GM18508 (cell line): Measurements from ENCODE around the gene ECHDC1.
"Not testable (repeated sequence)": the region's sequence is repeated elsewhere in the genome, so short reads cannot be mapped to it uniquely, and the experiment has no call there.

ENCODE experiments used
- ATAC-seq: cut with Tn5 transposase; IDR thresholded peaks from one replicate; pipeline ENCODE4 v1.9.1; 2021; ENCODE audit warnings: moderate number of reproducible peaks; ENCODE audit not compliant: insufficient read depth, unreplicated experiment

Gene ECHDC1

DNA sequence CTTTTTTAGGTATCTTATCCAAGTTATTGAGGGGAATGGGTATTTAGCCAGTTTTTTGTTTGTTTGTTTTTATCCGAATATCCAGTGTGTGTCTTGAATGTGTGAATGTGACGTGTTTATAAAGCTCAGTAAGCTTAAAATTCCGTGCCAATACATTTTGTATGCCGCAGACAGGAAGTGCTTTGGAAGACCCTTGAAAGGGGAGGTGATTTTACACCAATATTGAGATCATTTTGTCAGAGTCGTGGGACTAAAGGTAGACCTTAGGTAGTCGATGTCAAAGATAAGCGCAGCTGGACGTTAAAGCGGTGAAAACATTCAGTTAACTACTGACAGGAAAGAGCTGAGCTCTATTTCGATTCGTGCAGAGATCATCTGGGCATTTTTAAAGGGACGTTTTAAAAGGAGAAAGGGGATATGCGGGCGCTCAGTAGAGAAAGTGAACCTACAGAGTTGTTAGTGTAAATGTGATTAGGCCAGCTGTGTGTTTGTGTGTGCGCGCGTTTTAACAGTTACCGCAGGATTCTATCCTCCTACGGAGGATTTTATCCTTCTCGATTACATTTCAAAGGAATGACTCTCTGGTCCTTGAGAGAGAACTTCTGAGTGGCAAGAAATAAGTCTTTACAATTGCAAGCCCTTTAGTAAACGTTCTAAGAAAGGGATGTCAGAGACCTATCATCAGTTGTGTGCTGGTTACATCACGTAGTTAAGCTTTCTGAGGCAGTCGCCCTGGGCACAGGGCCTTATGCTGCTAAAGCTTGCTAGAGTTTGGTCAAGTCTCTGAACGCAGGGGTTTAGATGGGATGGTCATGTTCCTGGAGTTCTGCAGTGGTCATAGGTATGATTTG lies 625 bp upstream of the ECHDC1 start:
- ATAC-seq, result no peak

DNA sequence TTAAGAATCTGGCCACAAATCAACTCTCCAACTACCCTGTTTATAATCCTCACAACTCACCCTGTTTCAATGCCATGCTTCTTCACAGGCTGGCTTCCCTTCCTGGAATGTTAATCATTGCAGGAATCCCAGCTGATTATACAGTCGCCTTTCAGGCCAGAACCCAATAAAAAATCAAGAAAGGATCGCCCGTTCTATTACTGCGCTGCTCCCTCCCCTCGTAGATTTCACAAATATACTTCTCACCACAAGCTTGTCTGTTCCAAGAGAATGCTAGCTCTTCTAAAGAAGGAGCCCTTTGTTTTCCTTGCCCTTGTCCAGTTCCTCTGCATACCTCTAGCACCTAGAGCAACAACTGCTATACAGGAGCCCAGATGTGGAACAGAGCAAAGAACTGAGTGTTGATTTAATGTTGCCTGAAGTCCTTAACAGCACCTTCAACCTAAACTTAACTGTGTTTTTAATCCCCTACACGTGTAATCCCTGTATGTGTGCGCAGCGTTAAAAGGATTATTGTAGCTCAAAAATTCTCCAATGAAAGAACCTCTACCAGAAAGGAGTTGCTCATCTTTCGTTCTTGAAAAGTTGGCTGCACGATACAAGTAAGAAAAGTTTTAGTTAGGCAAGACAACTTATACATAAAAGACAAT lies 988 bp downstream of the ECHDC1 start:
- ATAC-seq, result no peak

DNA sequence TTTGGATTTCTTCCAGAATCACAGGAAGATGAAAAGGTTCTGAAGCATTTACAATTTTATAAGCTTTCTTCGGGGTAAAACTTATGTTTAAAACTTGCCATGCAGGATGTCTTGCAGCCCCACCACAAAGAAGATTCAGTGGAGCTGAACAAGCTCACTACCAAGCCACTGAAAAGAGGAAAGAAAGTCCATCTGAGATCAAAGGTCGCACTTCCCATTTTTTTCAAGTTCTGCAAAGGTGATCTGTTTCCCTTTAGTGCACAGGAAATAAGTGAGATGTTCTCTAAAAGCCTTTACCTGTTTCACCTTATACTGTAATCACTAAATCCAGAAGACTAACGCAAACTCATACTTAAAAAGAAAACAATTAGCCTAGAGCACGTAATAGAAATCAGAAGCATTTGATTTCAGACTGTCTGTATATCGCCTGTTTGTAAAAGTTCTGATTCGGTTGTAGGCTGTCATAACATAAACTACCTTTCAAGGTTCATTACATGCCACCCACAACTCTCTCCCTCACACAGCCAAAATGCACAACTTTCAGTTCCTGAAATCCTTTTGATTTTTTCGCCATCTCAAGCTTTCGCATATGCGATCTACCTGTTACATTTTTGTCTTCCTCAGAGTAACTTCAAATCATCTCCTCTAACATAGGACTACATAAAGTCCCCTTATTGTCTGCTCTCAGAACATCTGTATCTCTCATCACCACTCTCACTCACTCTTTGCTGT lies 1.8 kb downstream of the ECHDC1 start:
- ATAC-seq, result no peak

DNA sequence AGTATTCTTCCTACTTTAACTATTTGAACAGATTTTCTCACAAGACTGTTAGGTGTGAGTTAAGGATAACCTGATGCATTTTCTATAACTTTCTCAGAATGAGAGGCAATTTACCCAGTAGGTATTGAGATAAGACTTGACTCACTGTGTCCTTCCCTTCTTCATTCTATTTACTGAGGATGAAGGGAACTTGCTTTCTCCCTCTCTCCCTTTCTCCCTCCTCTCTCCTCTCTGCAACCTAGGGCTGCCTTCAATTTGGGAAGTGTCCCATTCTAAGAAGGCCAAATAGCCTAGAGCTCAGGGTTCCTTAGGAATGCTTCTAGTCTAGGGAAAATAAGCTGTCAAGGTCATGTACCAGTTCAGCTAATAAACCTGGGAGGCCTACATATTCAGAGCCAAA lies 3.2 kb downstream of the ECHDC1 start:
- no peak for ATAC-seq

DNA sequence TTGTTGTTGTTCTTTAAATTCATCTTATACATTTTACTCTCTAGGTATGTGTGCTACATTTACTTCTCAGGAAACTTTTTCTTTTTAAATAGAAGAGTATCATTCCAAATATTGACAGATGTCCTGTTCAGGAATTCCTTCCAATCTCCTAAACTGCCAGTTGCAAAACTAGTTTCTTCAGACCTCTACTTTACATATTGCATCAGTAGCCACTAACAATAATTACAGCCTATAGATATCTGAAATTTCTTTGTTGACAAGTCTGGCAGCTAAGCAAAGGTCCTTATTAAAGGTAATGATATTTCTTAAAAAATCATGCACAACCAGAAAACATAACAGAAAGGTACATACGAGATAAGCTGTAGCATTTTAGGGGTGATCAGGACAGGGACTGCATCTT lies 4.5 kb downstream of the ECHDC1 start:
- ATAC-seq, result no peak

DNA sequence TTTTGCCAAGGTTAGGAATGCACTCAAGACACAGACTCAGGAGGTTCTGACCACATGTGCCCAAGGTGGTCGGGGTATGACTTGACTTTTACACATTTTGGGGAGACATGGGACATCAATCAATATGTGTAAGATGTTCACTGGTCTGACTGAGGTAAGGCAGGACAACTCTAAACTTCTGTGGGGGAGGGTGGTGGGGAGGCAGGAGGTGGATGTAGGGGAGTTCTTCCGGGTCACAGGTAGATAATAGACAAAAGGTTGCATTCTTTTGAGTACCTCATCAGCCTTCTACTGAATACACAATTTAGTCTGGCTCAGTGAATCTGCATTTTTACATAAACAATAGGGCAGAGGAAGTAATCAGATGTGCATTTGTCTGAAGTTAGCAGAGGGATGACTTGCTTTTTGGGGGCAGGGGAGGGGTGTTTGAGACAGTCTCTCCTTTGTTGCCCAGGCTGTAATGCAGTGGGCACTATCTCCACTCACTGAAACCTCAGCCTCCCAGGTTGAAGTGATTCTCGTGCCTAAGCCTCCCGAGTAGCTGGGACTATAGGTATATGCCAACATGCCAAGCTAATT lies 10.9 kb downstream of the ECHDC1 start:
- no peak for ATAC-seq

DNA sequence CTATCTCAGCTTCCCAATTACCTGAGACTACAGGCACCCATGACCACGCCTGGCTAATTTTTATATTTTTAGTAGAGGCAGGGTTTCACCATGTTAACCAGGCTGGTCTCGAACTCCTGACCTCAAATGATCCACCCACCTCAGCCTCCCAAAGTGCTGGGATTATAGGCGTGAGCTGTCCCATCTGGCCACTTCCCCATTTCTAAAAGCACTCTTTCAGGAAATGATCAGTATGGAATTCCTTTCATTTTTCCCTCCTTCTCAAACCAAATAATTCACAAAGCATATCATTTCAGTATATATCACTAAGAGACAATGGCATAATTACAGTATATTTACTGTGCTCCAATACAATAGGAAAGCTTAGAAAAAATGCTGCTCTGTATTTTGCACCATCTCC lies 12.2 kb downstream of the ECHDC1 start:
- ATAC-seq, result not testable (repeated sequence)

DNA sequence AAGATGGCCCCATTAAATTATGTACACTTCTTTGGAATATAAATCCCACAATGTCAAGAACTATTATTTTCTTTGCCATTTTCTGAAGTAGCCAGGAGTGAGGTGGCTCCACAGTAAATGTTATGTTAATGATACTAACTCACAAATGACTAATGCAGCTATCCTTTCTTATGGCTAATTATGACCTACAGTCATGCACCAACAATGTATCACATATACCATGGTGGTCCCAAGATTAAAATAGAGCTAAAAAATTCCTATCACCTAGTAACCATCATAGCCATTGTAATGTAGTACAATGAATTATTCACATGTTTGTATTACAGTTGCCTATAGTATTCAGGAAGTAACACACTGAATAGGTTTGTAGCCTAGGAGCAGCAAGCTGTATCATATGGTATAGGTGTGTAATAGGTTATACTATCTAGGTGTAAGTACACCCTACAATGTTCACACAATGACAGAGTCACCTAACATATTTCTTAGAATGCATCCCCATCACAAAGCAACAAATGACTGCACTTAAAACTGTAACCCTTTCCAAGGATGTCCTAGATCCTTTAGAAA lies 15.3 kb downstream of the ECHDC1 start:
- no peak for ATAC-seq

DNA sequence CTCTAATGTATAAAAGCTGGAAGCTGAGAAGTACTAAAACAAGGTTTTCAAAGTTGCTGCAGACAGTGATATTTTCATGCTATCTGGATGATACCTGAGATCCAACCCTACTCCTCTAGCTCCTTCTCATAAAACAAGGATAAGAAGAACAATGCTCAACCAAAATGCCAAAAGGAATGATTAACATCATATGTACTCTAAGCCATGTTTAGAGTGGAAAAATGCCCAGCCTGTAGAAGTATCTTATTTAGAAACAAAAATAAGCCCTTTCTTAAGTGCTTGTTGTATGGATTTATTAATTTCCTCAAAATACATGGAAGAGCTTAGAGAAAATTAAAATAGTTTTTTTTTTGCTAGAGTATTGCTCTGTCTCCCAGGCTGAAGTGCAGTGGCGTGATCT lies 23.7 kb downstream of the ECHDC1 start:
- ATAC-seq, result no peak

DNA sequence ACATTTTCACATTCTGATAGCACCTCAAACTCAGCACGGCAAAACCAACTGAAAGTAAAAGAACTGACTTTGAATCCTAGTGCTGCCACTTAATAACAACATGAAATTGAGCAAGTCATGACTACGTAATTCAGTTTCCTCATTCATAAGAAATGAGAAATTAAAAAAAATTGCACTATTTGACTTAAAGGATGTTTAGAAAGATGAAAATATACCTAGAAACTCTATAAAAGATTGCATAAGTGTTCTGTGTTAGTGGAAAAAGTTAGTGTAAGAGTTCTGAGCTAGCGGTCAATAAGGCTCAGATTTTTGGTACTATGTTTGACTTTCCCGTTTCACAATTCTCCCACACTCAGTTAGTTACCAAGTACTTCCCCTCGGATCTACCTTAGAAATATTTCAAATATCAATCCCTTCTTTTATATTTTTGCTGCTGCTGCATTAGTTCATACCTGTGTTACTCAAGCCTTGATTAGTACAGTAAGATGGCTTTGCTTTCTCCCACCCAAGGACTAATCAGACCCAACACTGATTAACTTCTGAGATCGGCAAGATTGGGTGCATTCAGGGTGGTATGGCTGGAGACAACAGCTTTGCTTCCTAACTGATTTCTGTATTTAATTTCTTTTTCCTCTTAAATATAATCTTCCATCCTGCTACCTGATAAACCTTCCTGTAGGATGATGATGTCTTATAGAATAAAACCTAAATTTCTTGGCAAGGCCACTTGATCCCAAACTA lies 25.9 kb downstream of the ECHDC1 start:
- ATAC-seq, result no peak

DNA sequence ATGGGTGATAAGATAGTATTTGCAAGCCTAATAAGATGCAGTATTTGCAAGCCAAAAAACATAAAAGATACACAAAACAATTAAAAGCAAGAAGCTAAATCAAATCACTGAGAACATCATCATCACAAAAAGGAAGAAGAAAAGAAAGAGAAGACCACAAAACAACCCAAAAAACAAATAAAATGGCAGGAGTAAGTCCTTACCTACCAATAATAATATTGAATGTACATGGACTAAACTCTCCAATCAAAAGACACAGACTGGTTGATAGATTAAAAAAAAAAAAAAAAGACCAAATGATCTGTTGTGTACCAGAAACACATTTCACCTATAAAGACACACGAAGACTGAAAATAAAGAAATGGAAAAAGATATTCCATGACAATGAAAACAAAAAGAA lies 37.7 kb downstream of the ECHDC1 start:
- no peak for ATAC-seq

DNA sequence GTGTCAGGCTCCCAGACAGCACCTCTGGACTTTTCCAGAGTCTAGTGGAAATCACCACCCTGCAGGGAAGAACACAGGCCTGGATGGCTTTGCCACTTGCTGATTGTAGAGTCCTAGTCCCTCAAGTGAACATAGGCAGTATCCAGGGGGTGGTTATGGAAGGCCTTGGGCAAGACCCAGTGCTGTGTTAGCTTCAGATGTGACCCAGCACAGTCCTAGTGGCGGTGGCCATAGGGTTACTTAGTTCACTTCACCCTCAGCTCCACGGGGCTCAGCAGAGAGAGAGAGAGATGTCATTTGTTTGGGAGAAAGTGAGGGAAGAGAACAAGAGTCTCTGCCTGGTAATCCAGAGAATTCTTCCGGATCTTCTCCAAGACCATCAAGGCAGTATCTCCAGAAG lies 39.5 kb downstream of the ECHDC1 start:
- no peak for ATAC-seq

DNA sequence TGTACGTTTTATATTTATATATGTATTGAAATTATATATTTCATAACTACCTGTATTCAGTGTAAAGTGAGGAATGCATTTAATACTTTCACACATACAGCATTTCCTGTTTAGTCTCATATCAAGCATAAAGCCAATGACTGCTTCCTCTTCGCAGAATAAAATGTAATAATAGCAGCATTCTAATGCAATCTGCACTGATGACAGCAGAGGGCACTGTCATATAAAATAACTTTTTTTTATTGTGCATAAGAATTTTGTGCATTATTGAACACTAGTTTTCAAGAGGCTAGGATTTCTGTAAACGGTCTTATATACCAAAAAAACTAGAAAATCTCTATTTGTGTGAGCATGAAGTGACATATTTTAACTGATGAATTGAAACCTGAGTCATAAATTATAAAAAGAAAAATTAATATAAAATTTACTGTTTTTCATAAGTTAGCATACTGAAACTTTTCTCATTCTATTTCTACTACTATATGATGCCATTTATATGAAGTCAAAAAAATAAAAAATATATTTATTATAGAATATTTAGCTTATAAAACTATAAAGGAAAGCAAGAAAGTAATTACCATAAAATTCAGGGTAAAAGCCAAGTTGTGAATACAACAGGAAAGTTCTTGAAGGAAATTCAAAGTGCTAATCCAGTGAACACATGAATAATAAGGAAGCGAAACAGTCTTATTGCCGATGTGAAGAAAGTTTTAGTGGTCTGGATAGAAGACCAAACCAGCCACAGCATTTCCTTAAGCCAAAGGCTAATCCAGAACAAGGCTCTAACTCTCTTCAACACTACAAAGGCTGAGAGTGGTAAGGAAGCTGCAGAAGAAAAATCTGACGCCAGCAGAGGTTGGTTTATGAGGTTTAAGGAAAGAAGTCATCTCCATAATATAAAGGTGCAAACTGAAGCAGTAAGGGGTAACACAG lies 40.4 kb downstream of the ECHDC1 start:
- ATAC-seq, result peak; percentile 78

DNA sequence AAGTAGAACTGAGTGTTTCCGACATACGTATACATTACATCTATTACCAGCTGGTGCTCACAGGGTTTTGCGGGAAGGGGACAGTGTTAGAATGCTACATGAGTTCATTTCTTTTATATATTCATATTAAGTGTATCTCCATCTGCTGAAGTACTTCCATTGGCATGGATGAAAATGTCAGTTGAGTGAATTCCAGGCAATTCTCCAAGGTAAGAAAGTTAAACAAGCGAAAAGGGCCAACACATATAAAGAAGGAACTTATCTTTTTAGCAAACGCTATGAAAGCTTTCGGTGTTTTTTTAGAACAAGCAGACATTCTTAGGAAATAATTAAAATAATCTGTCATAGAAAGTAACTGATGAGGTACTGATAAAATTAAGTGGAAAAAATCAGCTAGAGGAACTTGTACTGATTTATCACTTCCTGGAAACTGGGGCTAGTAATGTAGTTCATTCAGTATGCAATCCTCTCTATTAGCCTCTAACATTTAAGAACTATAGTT lies 42.2 kb downstream of the ECHDC1 start:
- no peak for ATAC-seq

DNA sequence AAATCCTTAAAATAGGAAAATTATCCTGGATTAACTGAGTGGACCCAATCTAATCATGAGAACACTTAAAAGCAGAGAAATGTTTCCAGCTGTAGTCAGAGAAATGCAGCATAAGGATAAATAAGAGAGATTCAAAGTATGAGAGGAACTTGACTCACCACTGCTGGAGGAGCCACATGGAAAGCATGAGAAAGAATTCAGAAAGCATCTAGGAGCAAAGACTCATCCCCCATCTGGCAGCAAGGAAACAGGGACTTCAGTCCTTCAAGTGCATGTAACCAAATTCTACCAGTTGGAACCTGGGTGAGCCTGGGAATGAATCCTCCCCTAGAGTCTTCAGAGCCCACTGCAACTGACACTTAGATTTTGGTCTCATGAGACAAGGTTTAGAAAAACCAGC lies 43.0 kb downstream of the ECHDC1 start:
- no peak for ATAC-seq

DNA sequence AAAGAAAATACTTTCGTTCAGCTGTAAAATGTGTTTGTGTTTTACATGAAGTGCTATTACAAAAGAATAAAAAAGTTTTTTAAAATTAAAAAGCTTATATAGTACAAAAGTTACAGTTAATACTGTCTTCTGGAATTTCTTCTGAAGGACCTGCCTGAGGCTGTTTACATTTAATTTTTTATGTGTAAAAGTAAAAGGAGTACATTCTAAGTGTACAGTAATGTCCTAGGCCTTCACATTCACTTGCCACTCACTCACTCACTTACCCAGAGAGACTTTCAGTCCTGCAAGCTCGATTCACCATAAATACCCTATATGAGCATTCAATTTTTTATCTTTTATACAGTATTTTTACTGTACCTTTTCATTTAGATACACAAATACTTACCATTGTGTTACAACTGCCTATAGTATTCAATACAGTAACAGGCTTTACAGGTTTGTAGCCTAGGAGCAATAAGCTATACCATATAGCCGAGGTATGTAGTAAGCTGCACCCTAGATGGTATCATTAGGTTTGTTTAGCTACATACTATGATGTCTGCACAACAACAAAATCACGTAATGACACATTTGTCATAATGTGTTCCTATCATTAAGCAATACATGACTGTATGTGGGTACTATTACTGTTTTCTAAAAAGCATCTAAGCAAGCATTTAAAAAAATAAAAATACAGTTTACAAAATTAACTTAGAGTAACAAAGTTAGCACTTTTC lies 43.7 kb downstream of the ECHDC1 start:
- no peak for ATAC-seq

DNA sequence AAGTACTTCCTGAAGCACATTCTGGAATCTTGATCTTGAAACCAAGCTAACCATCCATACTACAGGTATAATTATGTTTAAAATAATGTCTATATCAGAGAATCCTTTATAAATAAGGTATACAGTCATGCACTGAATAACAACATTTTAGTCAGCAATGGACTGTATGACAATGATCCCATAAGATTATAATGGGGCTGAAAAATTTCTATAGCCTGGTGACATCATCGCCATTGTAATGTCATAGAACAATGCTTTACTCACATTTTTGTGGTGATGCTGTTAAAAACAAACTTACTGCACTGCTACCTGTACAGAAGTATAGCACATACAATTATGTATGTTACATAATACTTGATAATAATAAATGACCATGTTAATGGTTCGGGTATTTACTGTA lies 44.9 kb downstream of the ECHDC1 start:
- no peak for ATAC-seq

DNA sequence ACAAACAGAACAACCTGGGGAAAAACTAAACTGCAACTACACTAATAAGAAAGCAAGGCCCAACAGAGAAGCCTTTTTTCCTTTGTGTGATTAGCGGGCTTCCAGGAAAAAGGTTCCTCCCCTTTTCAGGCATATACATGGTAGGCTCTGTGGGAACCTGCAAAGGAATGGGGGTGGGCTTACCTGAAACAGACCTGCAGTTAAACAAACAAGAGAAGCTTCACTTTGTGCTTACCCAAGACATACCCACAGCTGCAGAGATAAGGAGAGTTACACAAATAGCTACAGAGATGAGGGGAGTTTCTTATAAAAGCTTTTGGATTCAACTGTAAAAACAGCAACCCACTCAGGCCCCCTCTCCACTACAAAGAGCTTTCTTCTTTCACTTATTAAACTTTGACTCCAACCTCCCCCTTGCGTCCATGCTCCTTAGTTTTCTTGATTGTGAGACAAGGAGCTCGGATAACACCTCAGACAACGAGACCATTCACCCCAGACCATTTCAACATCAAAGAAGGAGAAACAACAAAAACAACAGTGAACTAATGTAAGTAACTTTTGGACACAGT lies 45.8 kb downstream of the ECHDC1 start:
- ATAC-seq, result no peak
